Thyroid gland (tissue), 4 donors: ENCODE results near the gene NBL1.

Source experiments
- CTCF ChIP-seq, 6 experiments: fragments of 200-600 bp in 3 of 6; fragments of 450-650 bp in 3 of 6; sonication (generic) in 3 of 6; IDR thresholded peaks; one replicate each; pipeline ENCODE4 v1.5.1; 2016 to 2019; ENCODE audit warnings: antibody characterized with exemption in 6 of 6, mild to moderate bottlenecking in 2 of 6, inconsistent platforms in 1 of 6, moderate library complexity in 1 of 6
- POLR2A ChIP-seq, 2 donors: fragments of 450-650 bp; IDR thresholded peaks; one replicate each; pipeline ENCODE4 v1.6.1; 2017; ENCODE audit warnings: antibody characterized with exemption in 2 of 2, mild to moderate bottlenecking in 2 of 2, moderate library complexity in 1 of 2

GRCh38 chr1:19654886-19655717 lies 11.0 kb downstream of the NBL1 start:
- TF ChIP-seq CTCF (IDR thresholded peaks at IDR 0.05) (no peak), POLR2A (IDR thresholded peaks at IDR 0.05) (no peak)
